DMS53 (cell line): ENCODE measurements around the gene ARIH2.
A peak's percentile ranks its signal among the peaks of the same experiment; 100 is the strongest.

ENCODE experiments used
- DNase-seq: peaks from one replicate; lab custom pipeline; 2025; lab: John Stamatoyannopoulos, UW

Gene ARIH2

DNA sequence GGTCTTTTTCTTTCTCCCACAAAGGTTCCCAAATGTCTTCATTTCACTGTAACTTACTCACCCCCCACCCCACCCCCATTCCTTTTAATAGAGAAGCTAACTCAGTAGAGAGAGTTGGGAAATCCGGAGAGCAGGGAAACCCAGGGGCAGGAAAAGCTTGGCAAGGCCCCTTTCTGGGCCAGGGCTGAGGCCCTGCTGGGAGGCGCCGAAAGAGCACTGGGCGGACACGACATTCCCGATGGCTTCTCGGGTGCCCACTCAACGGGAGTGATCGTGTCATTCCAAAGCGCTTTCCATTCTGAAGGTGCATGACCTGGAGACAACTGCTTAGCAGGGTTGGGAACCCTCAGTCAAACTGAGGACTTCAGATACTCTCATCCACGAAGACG lies 101.3 kb downstream of the ARIH2 start:
- DNase-seq: peak; percentile 41

DNA sequence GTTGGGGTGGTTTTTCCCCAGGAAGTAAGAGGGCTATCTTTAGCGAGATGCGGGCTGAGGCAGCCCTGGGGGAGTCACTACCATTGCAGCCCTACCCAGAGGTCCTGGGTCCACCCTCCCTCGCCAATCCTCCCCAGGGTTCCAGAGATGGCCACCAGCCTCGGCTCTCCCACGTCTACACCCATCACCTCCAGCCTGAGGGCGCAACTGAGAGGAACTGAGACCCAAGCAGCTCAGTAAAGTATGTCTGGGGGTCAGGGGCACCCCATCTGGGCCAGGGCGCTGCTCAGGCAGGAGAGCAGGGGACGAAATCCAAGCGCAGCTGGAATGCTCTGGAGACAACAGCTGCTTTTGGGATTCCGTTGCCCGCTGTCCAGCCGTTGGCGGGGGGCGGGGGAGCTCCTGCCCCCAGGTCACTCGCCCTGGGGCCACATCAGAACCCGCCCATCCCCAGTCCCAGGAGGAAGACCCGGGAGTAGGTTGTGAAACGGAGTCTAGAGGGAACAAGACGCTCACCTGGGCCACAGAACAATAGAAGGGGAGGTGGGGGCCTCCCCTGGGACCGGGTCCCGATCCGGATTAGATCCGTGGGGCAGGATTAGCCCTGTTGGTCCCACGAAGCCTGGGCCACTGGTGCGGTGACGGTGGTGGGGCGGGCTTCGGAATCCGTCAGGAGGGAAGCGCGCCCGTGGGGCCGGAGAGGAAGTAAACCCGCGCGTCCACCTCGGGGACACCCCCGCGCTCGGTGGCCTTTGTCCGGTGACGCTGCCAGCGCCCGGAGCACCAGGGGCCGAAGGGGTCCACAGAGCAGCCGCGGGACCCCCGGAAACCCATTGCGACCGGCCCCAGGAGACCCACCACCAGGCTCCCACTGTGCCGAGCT lies 101.9 kb downstream of the ARIH2 start:
- DNase-seq: peak; percentile 55

DNA sequence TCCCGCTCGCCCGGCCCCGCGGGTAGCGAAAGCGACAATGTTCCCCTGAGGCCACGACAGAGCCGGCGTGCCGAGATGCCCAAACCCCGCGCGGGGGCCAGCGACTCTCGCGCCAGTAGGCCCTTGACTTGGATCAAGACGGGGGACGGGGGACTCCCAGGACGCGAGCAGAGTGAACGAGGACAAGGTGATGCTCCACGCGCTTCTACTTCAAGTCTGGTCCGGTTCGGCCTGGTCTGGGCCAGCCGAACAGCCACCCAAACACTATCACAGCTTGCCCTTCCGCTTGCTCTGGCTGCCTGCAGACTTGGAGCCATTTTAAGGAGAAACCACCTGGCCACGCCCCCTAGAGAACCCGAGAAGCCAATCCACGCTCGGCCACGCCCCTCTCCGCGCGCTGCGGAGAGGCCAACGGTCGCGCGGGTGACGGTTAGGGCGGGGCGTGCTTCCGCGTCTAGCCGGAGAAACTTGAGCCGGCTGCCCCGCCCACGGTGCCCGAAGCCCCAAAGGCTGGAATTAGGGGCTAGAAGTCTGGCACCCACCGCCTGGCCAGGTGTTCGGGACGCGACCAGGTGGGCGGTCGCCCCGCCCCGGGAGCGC lies 102.7 kb downstream of the ARIH2 start:
- DNase-seq: peak; percentile 94

DNA sequence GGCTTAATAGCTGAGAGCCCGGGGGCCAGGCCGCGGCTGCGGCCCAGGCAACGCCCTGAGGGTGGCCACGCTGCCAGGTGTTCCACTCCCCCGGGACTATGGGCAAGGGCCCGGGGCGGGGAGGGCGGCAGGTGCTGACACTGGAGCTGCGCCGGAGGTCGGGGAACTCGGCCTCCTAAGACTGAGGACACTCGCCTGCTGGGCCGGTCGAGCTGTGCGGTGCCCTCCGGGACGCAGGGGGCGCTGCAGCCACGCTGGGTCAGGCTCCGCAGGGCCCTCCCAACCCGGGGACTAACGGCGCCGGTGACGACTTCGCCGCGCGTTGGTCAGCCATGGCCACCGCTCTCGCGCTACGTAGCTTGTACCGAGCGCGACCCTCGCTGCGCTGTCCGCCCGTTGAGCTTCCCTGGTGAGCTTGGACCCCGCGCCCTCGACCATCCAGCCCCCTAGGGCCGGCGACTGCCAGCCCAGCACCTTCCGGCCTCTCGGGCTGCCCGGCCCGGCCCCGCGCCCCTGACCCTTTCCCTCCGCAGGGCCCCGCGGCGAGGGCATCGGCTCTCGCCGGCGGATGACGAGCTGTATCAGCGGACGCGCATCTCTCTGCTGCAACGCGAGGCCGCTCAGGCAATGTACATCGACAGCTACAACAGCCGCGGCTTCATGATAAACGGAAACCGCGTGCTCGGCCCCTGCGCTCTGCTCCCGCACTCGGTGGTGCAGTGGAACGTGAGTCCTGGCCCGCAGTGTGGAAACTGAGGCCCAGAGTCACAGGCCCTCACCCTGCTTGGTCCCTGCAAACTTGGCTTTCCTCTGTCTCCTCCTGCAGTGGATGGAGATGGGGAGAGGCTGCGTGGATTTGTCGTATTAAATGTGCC lies 103.4 kb downstream of the ARIH2 start, which contains the start of gene NDUFAF3:
NDUFAF3 (plus strand) TSS at position 309 of the 875 bp plus-strand sequence; CDS start at position 333, 24 bp downstream.
- peak; percentile 90 for DNase-seq

DNA sequence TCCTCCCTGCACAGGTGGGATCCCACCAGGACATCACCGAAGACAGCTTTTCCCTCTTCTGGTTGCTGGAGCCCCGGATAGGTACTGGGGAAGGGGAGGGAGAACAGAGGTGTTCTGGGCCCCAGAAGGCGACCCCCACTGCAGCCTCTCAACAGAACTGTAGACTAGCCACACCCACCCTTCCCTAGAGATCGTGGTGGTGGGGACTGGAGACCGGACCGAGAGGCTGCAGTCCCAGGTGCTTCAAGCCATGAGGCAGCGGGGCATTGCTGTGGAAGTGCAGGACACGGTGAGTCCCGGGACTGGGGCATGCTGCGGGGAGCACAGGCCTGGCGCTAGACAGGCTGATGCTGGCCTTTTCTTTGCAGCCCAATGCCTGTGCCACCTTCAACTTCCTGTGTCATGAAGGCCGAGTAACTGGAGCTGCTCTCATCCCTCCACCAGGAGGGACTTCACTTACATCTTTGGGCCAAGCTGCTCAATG lies 104.1 kb downstream of the ARIH2 start:
- DNase-seq: peak; percentile 44

DNA sequence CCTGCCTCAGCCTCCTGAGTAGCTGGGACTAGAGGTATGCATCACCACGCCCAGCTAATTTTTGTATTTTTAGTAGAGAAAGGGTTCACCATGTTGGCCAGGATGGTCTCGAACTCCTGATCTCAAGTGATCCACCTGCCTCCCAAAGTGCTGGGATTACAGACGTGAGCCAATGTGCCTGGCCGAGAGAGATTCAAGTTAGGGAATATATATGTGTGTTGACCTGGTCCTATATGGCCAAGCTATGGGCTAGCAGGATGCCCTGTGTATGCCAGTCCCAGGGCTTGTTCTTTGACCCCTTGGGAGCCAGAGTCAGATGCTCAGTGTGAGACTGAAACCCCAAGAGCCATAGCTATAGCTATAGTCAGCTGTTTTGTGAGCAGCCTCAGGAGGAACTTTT lies 105.1 kb downstream of the ARIH2 start:
- DNase-seq: no peak

DNA sequence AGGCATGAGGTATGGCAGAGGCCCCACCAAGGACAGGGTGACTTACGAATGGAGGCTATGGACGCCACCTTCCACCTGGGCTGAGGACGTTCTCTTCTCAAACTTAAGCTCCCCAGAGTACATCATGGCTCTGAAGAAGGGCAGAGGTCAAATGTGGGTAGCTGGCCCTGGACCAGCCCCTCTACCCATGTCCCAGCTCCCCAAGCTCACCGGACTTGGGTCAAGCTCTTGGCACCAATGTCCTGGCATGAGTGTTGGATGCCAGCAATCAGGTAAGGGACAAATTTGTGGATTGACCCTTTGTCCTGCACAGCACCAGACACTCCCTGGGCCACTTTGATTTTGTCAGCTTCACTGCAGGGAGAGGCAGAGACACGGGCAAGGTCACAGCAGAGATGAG lies 105.8 kb downstream of the ARIH2 start:
- no peak for DNase-seq

DNA sequence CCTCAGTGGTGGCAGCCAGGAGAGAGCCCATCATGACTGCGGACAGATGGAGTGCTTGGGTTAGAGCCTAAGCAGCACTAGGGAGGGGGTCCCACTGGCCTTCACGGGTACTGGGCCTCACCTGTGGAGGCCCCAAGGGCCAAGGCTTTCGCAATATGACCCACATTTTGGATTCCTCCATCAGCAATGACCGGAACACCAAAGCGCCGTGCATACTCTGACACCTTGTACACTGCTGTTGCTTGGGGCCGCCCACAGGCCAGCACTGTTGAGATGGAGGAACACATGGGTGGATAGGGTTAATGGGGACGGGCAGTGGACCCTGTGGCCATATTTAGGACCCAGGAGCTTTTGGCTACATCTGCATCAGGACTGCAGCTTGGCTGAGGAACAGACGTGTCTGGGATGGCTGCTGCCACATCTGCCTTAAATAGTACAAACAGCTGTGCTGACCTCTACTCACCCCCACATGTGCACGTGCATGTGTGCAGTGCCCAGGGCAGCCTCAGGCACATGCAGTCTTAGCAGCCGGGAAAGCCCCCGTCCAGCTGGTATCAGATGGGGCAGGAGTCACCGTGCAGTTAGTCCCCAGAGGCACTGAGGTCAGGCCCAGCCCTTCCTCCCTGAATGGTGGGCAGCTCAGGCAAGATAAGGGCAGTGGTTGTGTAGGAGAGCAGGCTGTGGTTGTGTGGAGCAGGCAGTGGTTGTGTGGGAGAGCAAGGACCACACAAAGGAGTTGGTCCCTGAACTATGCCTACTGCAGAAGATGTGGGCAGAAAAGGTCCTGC lies 106.6 kb downstream of the ARIH2 start:
- no peak for DNase-seq

DNA sequence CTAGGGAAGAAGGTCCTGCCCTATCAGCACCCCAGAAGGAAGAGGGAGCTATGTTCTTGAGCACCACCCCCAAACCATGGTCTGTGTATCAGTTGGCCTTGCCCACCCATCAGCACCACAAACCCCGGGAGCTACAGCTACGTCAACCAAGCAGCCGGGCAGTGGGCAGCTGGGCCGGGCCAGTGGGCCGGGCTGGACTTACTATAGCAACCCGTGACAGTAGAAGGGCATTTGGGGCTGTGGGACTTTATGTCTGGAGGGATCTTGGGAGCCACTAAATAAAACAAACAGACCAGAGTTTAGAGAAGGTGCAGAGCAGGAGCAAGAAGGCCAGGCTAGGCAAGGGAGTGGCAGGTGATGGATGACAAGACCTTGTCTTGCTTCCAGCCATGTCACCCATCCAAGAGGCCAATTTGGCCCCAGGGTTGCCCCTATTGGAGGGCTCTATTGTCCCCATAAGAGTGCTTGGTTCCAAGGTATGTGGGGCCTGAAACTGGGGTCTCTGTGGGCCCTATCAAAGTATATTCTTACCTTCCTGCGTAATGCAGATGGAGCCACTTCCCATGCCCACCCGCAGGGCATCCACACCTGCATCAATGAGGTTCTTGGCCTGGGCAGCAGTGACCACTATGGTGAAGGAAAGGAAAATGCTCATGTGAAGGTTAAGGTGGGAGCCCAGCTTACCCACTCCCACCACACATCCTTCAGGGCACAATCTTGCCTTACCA lies 107.3 kb downstream of the ARIH2 start:
- DNase-seq: no peak

DNA sequence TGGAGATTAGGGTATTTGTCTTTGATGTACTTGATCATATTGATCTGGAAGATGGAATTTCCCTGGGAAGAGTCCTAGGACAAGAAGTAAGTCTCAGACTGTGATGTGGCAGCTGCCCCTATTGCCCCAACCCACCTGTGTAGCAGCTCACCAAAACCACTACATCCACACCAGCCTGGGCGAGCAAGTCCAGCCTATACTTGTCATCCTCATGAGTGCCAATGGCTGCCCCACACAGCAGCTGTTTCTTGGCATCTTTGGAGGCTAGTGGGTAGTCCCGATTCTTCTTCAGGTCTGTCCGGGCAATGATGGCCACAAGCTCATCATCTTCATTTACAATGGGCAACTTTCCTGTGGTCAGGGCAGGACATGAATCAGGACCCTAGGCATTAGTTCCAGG lies 107.9 kb downstream of the ARIH2 start:
- no peak for DNase-seq

DNA sequence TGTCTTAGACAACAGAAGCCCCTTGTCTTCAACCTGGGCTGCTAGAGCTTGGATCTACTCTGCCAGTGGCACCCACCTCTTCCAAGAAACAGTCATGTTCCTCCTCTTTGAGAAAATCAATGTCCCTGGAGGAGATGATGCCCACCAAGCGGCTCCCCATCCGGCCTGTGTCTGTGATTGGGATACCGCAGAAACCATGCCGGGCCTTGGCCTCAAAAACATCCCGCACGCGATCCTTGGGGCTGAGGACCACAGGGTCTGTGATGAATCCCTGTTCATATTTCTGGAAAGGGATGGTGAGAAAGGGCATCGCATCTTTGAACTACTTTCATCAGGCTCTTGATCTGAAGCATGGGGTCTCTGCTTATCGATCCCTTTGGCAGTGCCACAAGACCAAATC lies 109.0 kb downstream of the ARIH2 start:
- DNase-seq: no peak

DNA sequence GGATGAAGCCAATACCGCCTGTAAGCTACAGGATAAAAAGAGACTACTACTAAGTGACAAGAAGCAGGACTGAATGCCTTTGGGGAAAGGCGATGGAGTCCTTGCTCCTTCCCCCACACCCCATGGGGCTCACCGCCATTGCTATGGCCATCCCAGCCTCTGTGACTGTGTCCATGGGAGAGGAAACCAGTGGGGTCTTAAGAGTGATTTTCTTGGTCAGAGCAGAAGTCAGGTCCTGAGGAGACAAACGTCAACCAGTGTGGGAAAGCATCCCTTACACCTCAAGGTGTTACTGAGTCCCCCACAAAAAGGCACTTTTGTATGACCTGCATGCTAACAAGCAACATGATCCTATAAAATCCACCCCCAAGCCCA lies 109.6 kb downstream of the ARIH2 start:
- no peak for DNase-seq

DNA sequence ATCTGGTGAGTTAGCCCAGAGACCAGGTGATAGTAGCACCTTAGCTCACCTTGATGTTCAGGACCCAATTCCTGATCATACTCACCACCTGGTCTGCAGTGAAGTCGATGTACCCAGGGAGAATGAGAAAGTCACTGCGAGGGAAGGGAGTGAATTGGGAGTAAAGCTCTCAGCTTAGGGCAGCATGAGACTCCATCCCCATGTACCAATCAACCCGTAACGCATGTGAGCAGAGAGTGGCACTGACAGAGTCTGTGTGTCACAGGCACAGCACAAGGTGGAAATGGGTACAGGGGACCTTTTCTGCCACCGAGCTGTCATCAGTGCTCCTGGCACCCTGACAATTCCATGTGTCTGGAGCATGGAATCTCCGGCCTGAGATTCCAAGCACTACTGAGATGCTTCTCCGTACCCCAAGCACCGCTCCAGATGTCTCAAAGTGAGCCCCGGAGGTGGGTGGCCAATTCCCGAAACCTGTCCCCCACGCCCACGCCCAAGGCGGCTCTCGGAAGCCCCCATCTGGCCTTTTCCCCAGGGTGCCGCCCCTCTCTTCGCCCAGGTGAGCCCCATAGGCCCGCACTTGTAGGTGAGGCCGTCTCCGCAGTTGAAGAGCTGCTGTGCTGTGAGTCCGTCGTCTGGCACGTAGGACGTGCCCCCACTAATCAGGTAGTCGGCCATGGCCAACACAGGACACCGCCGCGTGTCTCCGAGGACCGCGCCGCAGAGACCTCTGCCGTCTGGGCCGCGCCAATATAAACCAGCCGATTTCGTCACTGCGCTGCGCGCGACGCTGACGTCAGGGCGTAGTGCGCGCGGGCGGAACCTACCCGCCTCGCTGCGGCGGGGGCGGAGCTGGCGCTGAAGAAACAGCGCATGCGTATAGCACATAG lies 110.3 kb downstream of the ARIH2 start, which contains the start of gene IMPDH2:
IMPDH2 (minus strand) TSS at position 726 of the 890 bp plus-strand sequence; CDS start at position 678, 48 bp downstream.
- peak; percentile 89 for DNase-seq

DNA sequence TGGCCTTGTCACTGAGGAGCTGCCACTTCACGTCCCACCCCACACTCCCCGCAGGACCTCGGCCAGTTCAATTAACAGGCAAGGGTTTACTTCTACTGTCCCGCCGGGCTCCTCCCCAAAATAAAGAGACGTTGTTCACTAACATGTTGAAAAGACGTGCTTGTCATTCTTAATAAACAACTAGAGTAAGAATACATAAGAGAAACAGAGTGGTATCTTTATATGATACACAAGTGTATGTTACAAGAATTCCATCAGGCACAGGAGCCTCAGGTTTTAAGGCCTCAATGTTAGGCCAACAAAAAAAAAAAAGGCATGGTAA lies 110.9 kb downstream of the ARIH2 start:
- DNase-seq: no peak

DNA sequence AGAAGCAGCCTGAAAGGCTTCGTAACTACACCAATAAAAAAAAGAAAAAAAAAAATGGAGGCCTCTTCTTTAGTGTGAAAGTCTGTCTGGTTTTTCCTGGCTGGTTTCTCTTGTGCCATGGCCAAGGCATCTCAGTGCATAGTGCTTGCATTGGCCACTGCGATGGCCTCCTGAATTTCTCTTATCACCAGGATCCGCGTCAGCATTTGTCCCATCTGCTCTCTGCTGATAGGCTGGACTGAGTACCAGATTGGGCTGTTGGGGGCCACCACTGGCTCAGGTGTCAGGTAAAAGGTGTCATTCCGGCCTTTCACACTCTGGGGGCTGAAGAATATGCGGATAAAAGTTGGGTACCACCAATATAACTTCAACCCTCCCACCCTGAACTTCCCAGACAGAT lies 111.7 kb downstream of the ARIH2 start:
- no peak for DNase-seq

DNA sequence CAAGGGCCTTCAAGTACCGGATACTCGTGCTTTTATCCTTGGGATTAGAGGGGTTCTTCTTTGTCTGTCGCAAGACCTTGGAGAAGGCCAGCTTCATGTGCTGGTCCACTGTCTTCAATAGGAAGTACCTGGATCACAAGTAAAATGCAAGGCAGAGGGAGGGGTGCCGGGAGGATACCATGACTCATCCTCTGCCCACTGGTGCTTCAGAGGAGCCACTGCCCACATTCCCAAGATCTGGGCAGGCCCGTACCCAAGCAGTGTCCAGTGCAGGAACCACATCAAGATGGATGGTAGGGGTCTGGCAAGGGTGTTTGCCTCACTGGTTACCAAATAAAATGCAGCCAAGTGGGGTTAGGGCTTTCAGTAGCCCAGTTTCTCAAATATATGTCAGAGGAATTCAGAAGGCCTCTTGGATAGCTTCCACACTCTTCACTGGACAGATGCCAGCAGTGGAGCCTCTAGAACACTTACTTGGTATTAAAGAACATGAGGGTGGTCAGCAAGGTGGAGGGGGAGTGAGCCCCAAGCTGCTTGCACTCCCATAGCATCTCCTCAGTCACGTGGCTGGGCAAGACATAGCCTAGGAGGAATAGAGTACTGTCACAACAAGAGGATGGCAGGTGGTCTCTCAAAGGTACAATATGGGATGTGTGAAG lies 114.1 kb downstream of the ARIH2 start:
- DNase-seq: no peak

DNA sequence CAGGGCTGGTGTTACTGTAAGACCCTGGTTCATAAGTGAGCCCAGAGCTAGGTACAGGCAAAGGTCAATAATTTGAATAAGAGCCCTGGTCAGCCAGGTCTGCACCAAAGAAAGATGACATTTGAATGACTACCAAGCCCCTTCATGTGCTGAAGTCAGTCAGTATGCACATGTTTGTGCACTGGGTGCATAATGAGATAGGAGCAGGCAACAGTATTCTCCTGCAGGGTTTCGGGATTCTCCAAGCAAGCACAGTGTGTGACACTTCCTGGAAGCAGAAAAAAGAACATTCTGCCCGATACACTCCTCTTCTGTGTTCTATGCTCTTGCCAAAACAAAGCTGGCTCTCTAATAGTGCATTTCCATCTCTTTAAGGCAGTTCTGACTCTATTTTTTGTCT lies 116.0 kb downstream of the ARIH2 start:
- no peak for DNase-seq

DNA sequence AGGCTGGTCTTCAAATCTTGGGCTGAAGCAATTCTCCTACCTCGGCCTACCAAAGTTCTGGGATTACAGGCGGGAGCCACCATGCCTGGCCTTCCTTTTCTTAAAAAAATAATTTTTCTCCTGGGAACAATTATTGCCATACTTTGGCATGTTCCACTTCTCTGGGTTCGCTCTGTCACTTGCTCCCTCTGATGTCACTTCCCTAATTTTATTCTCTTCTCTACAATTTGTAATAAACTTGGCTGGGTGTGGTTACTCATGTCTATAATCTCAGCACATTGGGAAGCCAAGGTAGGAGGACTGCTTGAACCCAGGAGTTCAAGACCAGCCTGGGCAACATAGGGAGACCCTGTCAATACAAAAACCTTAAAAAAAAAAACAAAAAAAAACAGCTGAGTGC lies 116.6 kb downstream of the ARIH2 start:
- no peak for DNase-seq
